ENCODE measurements around the gene PES1. TPM values are rescaled to one million over a fixed set of nuclear protein-coding genes. Genes with fewer than 3 reads are reported as not detected.

The PES1 gene
- total RNA-seq, 1 donor from 2014 or later = 115 TPM

- H3K36me3 Mint-ChIP-seq (ENCODE audit: low read depth) = peaks cover 3% of the 10 kb centered on the region
Measured at GRCh38 chr22:30580896-30581295, 10.8 kb downstream of the PES1 start.

DNA sequence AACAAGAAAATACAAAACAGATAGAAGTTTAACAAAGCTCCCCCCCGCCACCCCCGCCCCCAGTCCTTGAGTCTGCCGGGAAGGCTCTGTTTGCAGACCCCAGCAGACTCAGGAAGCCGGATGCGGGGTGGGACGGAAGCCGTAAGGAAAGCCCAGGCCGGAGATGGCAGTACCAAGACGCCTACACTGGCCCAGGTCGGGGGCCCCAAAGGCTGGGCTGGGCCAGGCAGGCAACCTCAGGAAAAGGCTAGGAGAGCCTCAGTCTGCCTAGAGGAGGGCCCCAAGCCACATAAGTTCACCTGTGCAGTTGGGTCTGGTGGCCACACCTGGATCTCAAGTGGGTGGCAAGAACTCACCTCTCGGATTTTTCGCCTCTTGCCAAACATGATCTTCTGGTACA lies 13.2 kb downstream of the PES1 start:
- H3K27ac Mint-ChIP-seq (ENCODE audit: unreplicated experiment) = peak overlapping the region; percentile 78
- H3K27me3 Mint-ChIP-seq (ENCODE audit: low read depth) = peaks cover 7% of the 10 kb centered on the region
- H3K4me3 Mint-ChIP-seq = no peak overlapping the region
- no peak for TF ChIP-seq CTCF (conservative IDR thresholded peaks at IDR 0.05)
- peaks cover 22% of the 10 kb centered on the region for H3K4me1 Mint-ChIP-seq
- no peak for DNase-seq (ENCODE audit: low read depth, low spot score)
- no peaks in the 10 kb centered on the region for H3K9me3 Mint-ChIP-seq
- peaks cover 3% of the 10 kb centered on the region for H3K36me3 Mint-ChIP-seq (ENCODE audit: low read depth)

More at GRCh38 chr22:30580896-30581295, 10.8 kb downstream of the PES1 start:
- Mint-ChIP-seq H3K27me3 (ENCODE audit: low read depth) (no peaks in the 10 kb centered on the region), H3K4me3 (no peak overlapping the region), H3K27ac (ENCODE audit: unreplicated experiment) (no peak overlapping the region), H3K9me3 (no peaks in the 10 kb centered on the region), H3K4me1 (peaks cover 11% of the 10 kb centered on the region)
- TF ChIP-seq CTCF (conservative IDR thresholded peaks at IDR 0.05) = no peak
- no peak for DNase-seq (ENCODE audit: low read depth, low spot score)

DNA sequence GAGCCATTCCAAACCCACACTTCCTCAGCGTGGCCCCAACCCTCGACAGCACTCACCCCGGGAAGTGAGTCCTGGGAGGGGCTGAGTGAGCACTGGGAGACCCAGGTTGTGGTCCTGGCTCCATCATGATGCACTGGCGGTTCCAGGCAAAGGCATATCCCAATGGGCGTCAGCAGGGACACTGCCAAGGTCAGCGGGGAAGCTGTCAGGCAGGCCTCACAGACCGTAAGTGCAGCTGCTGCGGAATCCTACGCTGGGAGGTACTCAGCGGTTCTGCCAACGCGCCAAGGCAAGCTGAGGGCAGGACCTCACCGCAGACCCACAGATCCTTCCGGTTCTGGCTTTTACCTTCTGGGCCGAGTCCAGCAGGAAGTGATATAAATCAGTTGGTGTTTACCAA lies 15.9 kb downstream of the PES1 start:
- Mint-ChIP-seq H3K4me1 (peaks cover 26% of the 10 kb centered on the region), H3K27me3 (ENCODE audit: low read depth) (peaks cover 14% of the 10 kb centered on the region), H3K4me3 (peak overlapping the region; percentile 92), H3K27ac (ENCODE audit: unreplicated experiment) (peak overlapping the region; percentile 27), H3K36me3 (ENCODE audit: low read depth) (peaks cover 3% of the 10 kb centered on the region), H3K9me3 (no peaks in the 10 kb centered on the region)
- DNase-seq (ENCODE audit: low read depth, low spot score) = no peak
- no peak for TF ChIP-seq CTCF (conservative IDR thresholded peaks at IDR 0.05)

- no peaks in the 10 kb centered on the region for H3K9me3 Mint-ChIP-seq
- H3K4me3 Mint-ChIP-seq = peak overlapping the region; percentile 92
- DNase-seq (ENCODE audit: low read depth, low spot score) = no peak
- H3K27ac Mint-ChIP-seq (ENCODE audit: unreplicated experiment) = peak overlapping the region; percentile 27
- H3K4me1 Mint-ChIP-seq = peaks cover 26% of the 10 kb centered on the region
- peaks cover 14% of the 10 kb centered on the region for H3K27me3 Mint-ChIP-seq (ENCODE audit: low read depth)
- H3K36me3 Mint-ChIP-seq (ENCODE audit: low read depth) = peaks cover 3% of the 10 kb centered on the region
- peak; percentile 27 for TF ChIP-seq CTCF (conservative IDR thresholded peaks at IDR 0.05)
Measured at GRCh38 chr22:30574997-30575671, 16.6 kb downstream of the PES1 start.

- DNase-seq (ENCODE audit: low read depth, low spot score) = peak; percentile 40
- Mint-ChIP-seq H3K27me3 (ENCODE audit: low read depth) (peaks cover 15% of the 10 kb centered on the region), H3K4me3 (peak within 1 kb of the TSS; percentile 92), H3K27ac (ENCODE audit: unreplicated experiment) (peak within 1 kb of the TSS; percentile 27), H3K4me1 (peaks cover 26% of the 10 kb centered on the region), H3K36me3 (ENCODE audit: low read depth) (peaks cover 3% of the 10 kb centered on the region), H3K9me3 (no peaks in the 10 kb centered on the region)
- no peak for TF ChIP-seq CTCF (conservative IDR thresholded peaks at IDR 0.05)
Measured at GRCh38 chr22:30574095-30574981, 17.4 kb downstream of the PES1 start, which contains the start of gene GAL3ST1. TSS of gene GAL3ST1 (minus strand) at chr22:30574665. CDS start at chr22:30557392, 17,273 bp downstream.

Data from neural crest cell (in vitro differentiated cells).